Measurements from ENCODE around the gene ETV6.

Gene ETV6

GRCh38 chr12:11777451-11777850, 128.0 kb downstream of the ETV6 start:
- Histone ChIP-seq H3K36me3 (replicated peaks) (no peaks in the 10 kb centered on the region), H3K4me3 (no peak overlapping the region), H3K4me1 (peaks cover 23% of the 10 kb centered on the region), H3K27me3 (ENCODE audit: low read depth) (no peaks in the 10 kb centered on the region), H3K9me3 (no peaks in the 10 kb centered on the region)
- in situ Hi-C loops (cut with MboI; ENCODE audit: low sequenced_read_pairs), result no loop called here
- no peak for DNase-seq (ENCODE audit: low spot score in 2 of 2)

- Histone ChIP-seq H3K9me3 (no peaks in the 10 kb centered on the region), H3K4me3 (no peak overlapping the region), H3K4me1 (peaks cover 23% of the 10 kb centered on the region), H3K36me3 (replicated peaks) (no peaks in the 10 kb centered on the region), H3K27me3 (ENCODE audit: low read depth) (no peaks in the 10 kb centered on the region)
- DNase-seq (ENCODE audit: low spot score in 2 of 2), result no peak
- in situ Hi-C loops (cut with MboI; ENCODE audit: low sequenced_read_pairs), result no loop called here
Measured at GRCh38 chr12:11777962-11778361, 128.5 kb downstream of the ETV6 start.

- H3K36me3 ChIP-seq (replicated peaks), result no peaks in the 10 kb centered on the region
- H3K4me3 ChIP-seq, result no peak overlapping the region
- no peaks in the 10 kb centered on the region for H3K27me3 ChIP-seq (ENCODE audit: low read depth)
- in situ Hi-C loops (cut with MboI; ENCODE audit: low sequenced_read_pairs), result no loop called here
- DNase-seq (ENCODE audit: low spot score in 2 of 2), result peak; percentile 66 to 90
- peaks cover 23% of the 10 kb centered on the region for H3K4me1 ChIP-seq
- H3K9me3 ChIP-seq, result no peaks in the 10 kb centered on the region
Measured at GRCh38 chr12:11778713-11779685, 129.5 kb downstream of the ETV6 start.

GRCh38 chr12:11780521-11781101, 131.1 kb downstream of the ETV6 start:
- H3K4me3 ChIP-seq, result no peak overlapping the region

GRCh38 chr12:11782914-11783420, 133.5 kb downstream of the ETV6 start:
- H3K4me1 ChIP-seq, result peaks cover 26% of the 10 kb centered on the region

More at GRCh38 chr12:11780521-11781101, 131.1 kb downstream of the ETV6 start:
- H3K9me3 ChIP-seq, result no peaks in the 10 kb centered on the region
- H3K4me1 ChIP-seq, result peaks cover 23% of the 10 kb centered on the region
- H3K36me3 ChIP-seq (replicated peaks), result no peaks in the 10 kb centered on the region
- in situ Hi-C loops (cut with MboI; ENCODE audit: low sequenced_read_pairs), result no loop called here
- H3K27me3 ChIP-seq (ENCODE audit: low read depth), result no peaks in the 10 kb centered on the region
- DNase-seq (ENCODE audit: low spot score in 2 of 2), result no peak

GRCh38 chr12:11785712-11786111, 136.2 kb downstream of the ETV6 start:
- peaks cover 32% of the 10 kb centered on the region for H3K4me1 ChIP-seq
- in situ Hi-C loops (cut with MboI; ENCODE audit: low sequenced_read_pairs), result no loop called here
- DNase-seq (ENCODE audit: low spot score in 2 of 2), result no peak
- H3K4me3 ChIP-seq, result no peak overlapping the region
- H3K36me3 ChIP-seq (replicated peaks), result no peaks in the 10 kb centered on the region
- no peaks in the 10 kb centered on the region for H3K27me3 ChIP-seq (ENCODE audit: low read depth)
- H3K9me3 ChIP-seq, result no peaks in the 10 kb centered on the region

More at GRCh38 chr12:11782914-11783420, 133.5 kb downstream of the ETV6 start:
- H3K9me3 ChIP-seq, result no peaks in the 10 kb centered on the region
- H3K36me3 ChIP-seq (replicated peaks), result no peaks in the 10 kb centered on the region
- no peak overlapping the region for H3K4me3 ChIP-seq
- in situ Hi-C loops (cut with MboI; ENCODE audit: low sequenced_read_pairs), result no loop called here
- H3K27me3 ChIP-seq (ENCODE audit: low read depth), result no peaks in the 10 kb centered on the region
- no peak for DNase-seq (ENCODE audit: low spot score in 2 of 2)

- DNase-seq (ENCODE audit: low spot score in 2 of 2), result no peak
- in situ Hi-C loops (cut with MboI; ENCODE audit: low sequenced_read_pairs), result no loop called here
- Histone ChIP-seq H3K4me1 (peaks cover 32% of the 10 kb centered on the region), H3K9me3 (no peaks in the 10 kb centered on the region), H3K36me3 (replicated peaks) (no peaks in the 10 kb centered on the region), H3K27me3 (ENCODE audit: low read depth) (no peaks in the 10 kb centered on the region), H3K4me3 (no peak overlapping the region)
Measured at GRCh38 chr12:11786638-11787365, 137.3 kb downstream of the ETV6 start.

- Histone ChIP-seq H3K9me3 (no peaks in the 10 kb centered on the region), H3K36me3 (replicated peaks) (no peaks in the 10 kb centered on the region), H3K4me1 (peaks cover 32% of the 10 kb centered on the region), H3K27me3 (ENCODE audit: low read depth) (no peaks in the 10 kb centered on the region), H3K4me3 (no peak overlapping the region)
- DNase-seq (ENCODE audit: low spot score in 2 of 2), result no peak
- in situ Hi-C loops (cut with MboI; ENCODE audit: low sequenced_read_pairs), result no loop called here
Measured at GRCh38 chr12:11787437-11787836, 138.0 kb downstream of the ETV6 start.

- H3K9me3 ChIP-seq, result no peaks in the 10 kb centered on the region
- no peaks in the 10 kb centered on the region for H3K36me3 ChIP-seq (replicated peaks)
- peak; percentile 48 to 99 for DNase-seq (ENCODE audit: low spot score in 2 of 2)
- peaks cover 32% of the 10 kb centered on the region for H3K4me1 ChIP-seq
- H3K4me3 ChIP-seq, result no peak overlapping the region
- no peaks in the 10 kb centered on the region for H3K27me3 ChIP-seq (ENCODE audit: low read depth)
- in situ Hi-C loops (cut with MboI; ENCODE audit: low sequenced_read_pairs), result no loop called here
Measured at GRCh38 chr12:11787933-11788849, 138.7 kb downstream of the ETV6 start.

GRCh38 chr12:11793921-11794710, 144.6 kb downstream of the ETV6 start:
- no peak for DNase-seq (ENCODE audit: low spot score in 2 of 2)
- in situ Hi-C loops (cut with MboI; ENCODE audit: low sequenced_read_pairs), result no loop called here
- H3K4me1 ChIP-seq, result peaks cover 15% of the 10 kb centered on the region

GRCh38 chr12:11794751-11795150, 145.3 kb downstream of the ETV6 start:
- Histone ChIP-seq H3K36me3 (replicated peaks) (no peaks in the 10 kb centered on the region), H3K9me3 (no peaks in the 10 kb centered on the region), H3K4me1 (peaks cover 8% of the 10 kb centered on the region), H3K4me3 (no peak overlapping the region), H3K27me3 (ENCODE audit: low read depth) (no peaks in the 10 kb centered on the region)
- DNase-seq (ENCODE audit: low spot score in 2 of 2), result no peak
- in situ Hi-C loops (cut with MboI; ENCODE audit: low sequenced_read_pairs), result no loop called here

More at GRCh38 chr12:11793921-11794710, 144.6 kb downstream of the ETV6 start:
- H3K9me3 ChIP-seq, result no peaks in the 10 kb centered on the region
- H3K4me3 ChIP-seq, result no peak overlapping the region
- no peaks in the 10 kb centered on the region for H3K27me3 ChIP-seq (ENCODE audit: low read depth)
- no peaks in the 10 kb centered on the region for H3K36me3 ChIP-seq (replicated peaks)

- in situ Hi-C loops (cut with MboI; ENCODE audit: low sequenced_read_pairs), result no loop called here
- no peak for DNase-seq (ENCODE audit: low spot score in 2 of 2)
Measured at GRCh38 chr12:11795192-11795912, 145.9 kb downstream of the ETV6 start.

More at GRCh38 chr12:11795192-11795912, 145.9 kb downstream of the ETV6 start:
- Histone ChIP-seq H3K27me3 (ENCODE audit: low read depth) (no peaks in the 10 kb centered on the region), H3K4me3 (no peak overlapping the region), H3K4me1 (peaks cover 2% of the 10 kb centered on the region; the same call in 1 of the 2 replicates), H3K36me3 (replicated peaks) (no peaks in the 10 kb centered on the region), H3K9me3 (no peaks in the 10 kb centered on the region)

Data from HAP-1 (cell line).